ENCODE results near the gene CSNK2B.

Gene CSNK2B

DNA sequence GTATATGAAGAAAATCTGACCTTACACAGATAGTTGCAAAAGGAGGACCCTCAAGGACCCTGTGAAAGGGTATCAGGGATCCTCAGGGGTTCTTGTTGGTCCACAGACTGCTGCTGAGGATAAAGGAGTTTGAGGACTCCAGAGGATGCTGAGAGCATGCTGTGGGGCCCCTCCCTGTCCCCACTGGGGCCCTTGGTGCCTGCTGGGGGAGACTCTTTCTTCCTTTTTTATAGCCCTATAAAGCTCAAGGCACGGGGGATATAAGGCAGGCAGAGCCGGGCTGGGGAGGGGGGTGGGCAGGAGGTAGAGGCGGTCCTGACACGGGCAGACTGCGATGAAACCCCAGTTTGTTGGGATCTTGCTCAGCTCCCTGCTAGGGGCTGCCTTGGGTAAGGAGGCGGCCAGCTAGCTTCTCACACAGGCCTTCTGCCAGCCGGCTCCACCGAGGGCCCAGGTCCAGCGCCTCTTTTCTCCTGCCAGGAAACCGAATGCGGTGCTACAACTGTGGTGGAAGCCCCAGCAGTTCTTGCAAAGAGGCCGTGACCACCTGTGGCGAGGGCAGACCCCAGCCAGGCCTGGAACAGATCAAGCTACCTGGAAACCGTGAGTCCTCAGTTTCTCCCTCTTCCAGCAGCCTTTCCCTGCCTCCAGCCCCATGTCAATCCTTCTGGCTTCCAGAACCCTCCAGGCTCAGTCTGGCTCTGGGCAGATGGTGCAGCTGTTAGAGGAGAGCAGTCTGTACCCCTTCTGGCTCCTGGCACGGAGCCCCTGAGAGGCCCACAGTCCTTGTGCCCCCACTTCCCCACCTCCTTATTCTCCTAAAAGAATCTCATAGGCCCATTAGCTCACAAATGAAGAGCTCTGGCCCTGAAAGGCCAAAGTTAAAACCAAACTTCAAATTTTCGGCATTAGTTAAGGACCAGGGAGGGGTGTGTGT is 49.4 kb downstream of the CSNK2B start, which contains the start of gene LY6G6D:
TSS of gene LY6G6D (plus strand) at position 327 of the 937 bp plus-strand sequence. CDS start at position 335, 8 bp downstream.
- DNase-seq = no peak

DNA sequence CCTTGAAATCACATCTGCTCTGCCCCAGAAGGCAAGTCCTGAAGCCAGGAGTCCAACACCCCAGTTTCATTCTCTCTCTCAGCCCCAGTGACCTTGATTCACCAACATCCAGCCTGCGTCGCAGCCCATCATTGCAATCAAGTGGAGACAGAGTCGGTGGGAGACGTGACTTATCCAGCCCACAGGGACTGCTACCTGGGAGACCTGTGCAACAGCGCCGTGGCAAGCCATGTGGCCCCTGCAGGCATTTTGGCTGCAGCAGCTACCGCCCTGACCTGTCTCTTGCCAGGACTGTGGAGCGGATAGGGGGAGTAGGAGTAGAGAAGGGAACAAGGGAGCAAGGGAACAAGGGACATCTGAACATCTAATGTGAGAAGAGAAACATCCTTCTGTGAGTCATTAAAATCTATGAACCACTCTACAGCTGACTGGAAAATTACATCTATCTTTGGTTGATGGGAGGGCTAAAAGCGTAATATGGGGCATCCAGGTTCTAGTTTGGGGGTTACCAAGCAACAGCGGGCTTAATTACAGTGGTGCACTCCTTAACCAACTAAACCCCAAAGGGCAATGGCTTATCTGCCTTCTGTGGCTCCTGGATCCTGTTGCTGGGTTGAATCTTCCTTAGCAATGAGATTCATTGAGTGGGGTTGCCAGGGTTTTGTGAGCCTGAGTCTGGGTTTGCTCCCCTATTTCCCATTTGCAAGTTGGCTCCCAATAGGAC is 51.8 kb downstream of the CSNK2B start:
- DNase-seq = no peak

DNA sequence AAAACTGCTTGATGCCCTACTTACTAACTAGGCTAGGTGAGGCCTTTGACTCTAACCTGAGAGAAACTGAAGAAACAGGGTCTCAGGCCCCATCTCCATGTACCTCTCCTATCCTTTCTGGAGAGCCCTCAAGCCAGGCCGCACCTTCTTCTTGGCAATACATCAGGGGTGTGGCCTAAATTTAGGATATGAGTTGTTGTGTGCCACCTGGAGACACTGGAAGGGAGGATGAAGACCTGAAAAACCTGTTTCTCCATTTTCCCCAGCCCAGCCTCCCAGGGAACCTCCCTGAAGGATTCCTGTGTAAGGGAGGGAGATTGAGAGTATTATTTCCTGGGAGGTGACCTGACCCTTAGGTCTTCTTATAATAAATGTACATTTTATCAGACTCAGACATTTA is 52.4 kb downstream of the CSNK2B start:
- DNase-seq = no peak

- no peak for DNase-seq
These were observed 53.1 kb downstream of the CSNK2B start for GRCh38 chr6:31719001-31719400.

Data from activated CD4-positive, alpha-beta T cell treated with anti-CD3 and anti-CD28 coated beads for 48 hours (primary cell).